Natural killer cell (primary cell): ENCODE measurements around the gene EEFSEC. TPM values are rescaled to one million over a fixed set of nuclear protein-coding genes. Genes with fewer than 3 reads are reported as not detected.

ENCODE experiments used
- ATAC-seq, 3 donors: fragments of 150-1000 bp in 2 of 3; fragments of 200-7000 bp in 1 of 3; cut with Tn5 transposase; 1 replicate in 1 of 3; 2 replicates in 2 of 3; pipeline ENCODE4 v1.10.0; 2021; ENCODE audit warnings: mild to moderate bottlenecking in 2 of 3, moderate library complexity in 2 of 3
- DNase-seq, 2 donors: peaks; one replicate each; pipeline versions ENCODE4 v3.0.0 to v3.0.0-alpha.2; 2013 to 2021; ENCODE audit warnings: mixed read lengths in 1 of 2
- H3K27ac ChIP-seq: one replicate; pipeline ENCODE4 v1.5.1; 2013; ENCODE audit warnings: mild to moderate bottlenecking, low read length
- H3K27me3 ChIP-seq: one replicate; pipeline ENCODE4 v1.6.1; 2013; ENCODE audit warnings: low read length; ENCODE audit not compliant: control insufficient read depth, insufficient read depth
- H3K36me3 ChIP-seq: one replicate; pipeline ENCODE4 v1.6.1; 2013; ENCODE audit warnings: low read length; ENCODE audit not compliant: control insufficient read depth, insufficient read depth
- H3K4me1 ChIP-seq: one replicate; pipeline ENCODE4 v1.6.1; 2013; ENCODE audit warnings: low read length; ENCODE audit not compliant: control insufficient read depth, insufficient read depth
- H3K4me3 ChIP-seq: one replicate; pipeline ENCODE4 v1.5.1; 2013; ENCODE audit warnings: low read length
- H3K9me3 ChIP-seq: one replicate; pipeline ENCODE4 v1.6.1; 2013; ENCODE audit warnings: low read length; ENCODE audit not compliant: control insufficient read depth, insufficient read depth
- H3K27ac Mint-ChIP-seq, 2 donors: one replicate each; pipeline ENCODE4 v1.8.0; 2022; ENCODE audit warnings: mild to moderate bottlenecking in 2 of 2, mixed read lengths in 2 of 2, moderate library complexity in 1 of 2
- H3K27me3 Mint-ChIP-seq, 2 donors: one replicate each; pipeline ENCODE4 v1.8.0; 2022; ENCODE audit warnings: low read depth in 2 of 2, mixed read lengths in 2 of 2
- H3K36me3 Mint-ChIP-seq: one replicate; pipeline ENCODE4 v1.8.0; 2022; ENCODE audit warnings: mixed read lengths
- H3K4me1 Mint-ChIP-seq, 2 donors: one replicate each; pipeline ENCODE4 v1.8.0; 2022; ENCODE audit warnings: mixed read lengths in 2 of 2
- H3K4me3 Mint-ChIP-seq: one replicate; pipeline ENCODE4 v1.8.0; 2022; ENCODE audit warnings: mild to moderate bottlenecking, moderate library complexity, mixed read lengths
- H3K9me3 Mint-ChIP-seq, 2 donors: one replicate each; pipeline ENCODE4 v1.8.0; 2022; ENCODE audit warnings: mixed read lengths in 2 of 2
- CTCF ChIP-seq: fragments of 200-600 bp; IDR thresholded peaks from one replicate; pipeline ENCODE4 v1.8.0; 2022; ENCODE audit warnings: antibody characterized with exemption
- WGBS: methylation state at CpG from one replicate; pipeline ENCODE4 v1.1.7; 2013; ENCODE audit warnings: missing lambda C conversion rate; ENCODE audit not compliant: insufficient coverage; 5-methylcytosine and 5-hydroxymethylcytosine counted together
- intact Hi-C: fragments of 100-400 bp; cut with micrococcal nuclease; formaldehyde crosslinking; loops from one replicate; pipeline ENCODE4 v1.14.2; 2022
- total RNA-seq, 4 donors: library from RNA; stranded (reverse); fragments of 120-200 nt in 1 of 4; gene quantifications; one replicate each; pipeline versions ENCODE4 v1.2.3 to v1.2.4, GENCODE V29; 2013 to 2022

Gene EEFSEC
- total RNA-seq, 3 donors from 2014 or later (not counting 1 experiment from before 2014, with no cell fraction given), result 16.7 to 18.9 (median 17.6) TPM

- H3K36me3 ChIP-seq, result no peaks in the 10 kb centered on the region
- Mint-ChIP-seq H3K4me1 (peaks cover 43 to 57% of the 10 kb centered on the region in 2 donors), H3K27me3 (no peaks in the 10 kb centered on the region), H3K4me3 (no peak overlapping the region), H3K9me3 (no peaks in the 10 kb centered on the region), H3K27ac (no peak overlapping the region), H3K36me3 (no peaks in the 10 kb centered on the region)
- H3K9me3 ChIP-seq, result no peaks in the 10 kb centered on the region
- H3K4me1 ChIP-seq, result peaks cover 4% of the 10 kb centered on the region
- H3K4me3 ChIP-seq, result no peak overlapping the region
- no peak overlapping the region for H3K27ac ChIP-seq
- DNase-seq (no peak), ATAC-seq (no peak)
- WGBS, result 84% methylated on average over 2 of the region's 2 CpGs
- H3K27me3 ChIP-seq, result no peaks in the 10 kb centered on the region
- no peak for TF ChIP-seq CTCF
- intact Hi-C loops, result no loop called here
These were observed 27.2 kb downstream of the EEFSEC start for GRCh38 chr3:128180436-128180835.

DNA sequence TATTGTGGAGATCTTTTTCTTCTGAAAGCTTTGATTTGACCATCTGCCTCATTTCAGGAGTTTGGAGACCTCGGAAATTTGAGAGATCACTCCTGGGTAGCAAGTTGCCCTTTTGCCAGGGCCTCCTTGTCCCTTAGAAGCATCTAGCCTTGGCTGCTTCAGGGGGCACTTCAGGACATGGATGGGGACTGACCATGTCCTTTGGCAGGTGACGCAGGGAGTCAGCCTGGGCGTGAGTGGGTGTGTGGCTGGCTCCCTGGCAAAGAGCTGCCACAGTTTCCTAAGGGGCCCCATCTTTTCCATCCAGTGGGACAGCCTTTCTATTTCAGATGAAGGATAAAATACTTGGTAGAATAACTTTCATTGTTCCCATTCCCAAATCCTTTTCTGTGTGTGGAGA, 27.6 kb downstream of the EEFSEC start:
- no peaks in the 10 kb centered on the region for H3K27me3 ChIP-seq
- intact Hi-C loops, result no loop called here
- no peaks in the 10 kb centered on the region for H3K36me3 ChIP-seq
- H3K4me3 ChIP-seq, result no peak overlapping the region
- H3K4me1 ChIP-seq, result peaks cover 4% of the 10 kb centered on the region
- no peaks in the 10 kb centered on the region for H3K36me3 Mint-ChIP-seq
- no peaks in the 10 kb centered on the region for H3K9me3 Mint-ChIP-seq
- no peaks in the 10 kb centered on the region for H3K9me3 ChIP-seq
- no peak overlapping the region for H3K27ac ChIP-seq
- DNase-seq (no peak), ATAC-seq (no peak)
- WGBS, result 94% methylated on average over 3 of the region's 3 CpGs
- H3K27me3 Mint-ChIP-seq, result no peaks in the 10 kb centered on the region
- H3K4me3 Mint-ChIP-seq, result no peak overlapping the region
- H3K4me1 Mint-ChIP-seq, result peaks cover 44 to 57% of the 10 kb centered on the region in 2 donors
- TF ChIP-seq CTCF, result no peak
- H3K27ac Mint-ChIP-seq, result no peak overlapping the region

GRCh38 chr3:128182656-128183055, 29.4 kb downstream of the EEFSEC start:
- H3K4me3 ChIP-seq, result no peak overlapping the region
- no peaks in the 10 kb centered on the region for H3K27me3 Mint-ChIP-seq
- peaks cover 46 to 59% of the 10 kb centered on the region in 2 donors for H3K4me1 Mint-ChIP-seq
- H3K27ac Mint-ChIP-seq, result peak overlapping the region in 1 of 2 donors; percentile 6
- no peaks in the 10 kb centered on the region for H3K36me3 ChIP-seq
- intact Hi-C loops, result no loop called here
- H3K36me3 Mint-ChIP-seq, result no peaks in the 10 kb centered on the region
- H3K9me3 ChIP-seq, result no peaks in the 10 kb centered on the region
- TF ChIP-seq CTCF, result no peak
- DNase-seq (no peak), ATAC-seq (peak in 1 of 3 donors; percentile 46)
- H3K27ac ChIP-seq, result no peak overlapping the region
- 47% methylated on average over 4 of the region's 6 CpGs for WGBS
- peaks cover 4% of the 10 kb centered on the region for H3K4me1 ChIP-seq
- no peaks in the 10 kb centered on the region for H3K9me3 Mint-ChIP-seq
- no peaks in the 10 kb centered on the region for H3K27me3 ChIP-seq
- no peak overlapping the region for H3K4me3 Mint-ChIP-seq
